GM19372 (cell line): ENCODE results near the gene CTCFL.

Source experiments
- ATAC-seq: cut with Tn5 transposase; IDR thresholded peaks from one replicate; pipeline ENCODE4 v1.9.1; 2021; ENCODE audit warnings: mild to moderate bottlenecking, low read depth, moderate library complexity; ENCODE audit not compliant: unreplicated experiment

CTCFL gene

DNA sequence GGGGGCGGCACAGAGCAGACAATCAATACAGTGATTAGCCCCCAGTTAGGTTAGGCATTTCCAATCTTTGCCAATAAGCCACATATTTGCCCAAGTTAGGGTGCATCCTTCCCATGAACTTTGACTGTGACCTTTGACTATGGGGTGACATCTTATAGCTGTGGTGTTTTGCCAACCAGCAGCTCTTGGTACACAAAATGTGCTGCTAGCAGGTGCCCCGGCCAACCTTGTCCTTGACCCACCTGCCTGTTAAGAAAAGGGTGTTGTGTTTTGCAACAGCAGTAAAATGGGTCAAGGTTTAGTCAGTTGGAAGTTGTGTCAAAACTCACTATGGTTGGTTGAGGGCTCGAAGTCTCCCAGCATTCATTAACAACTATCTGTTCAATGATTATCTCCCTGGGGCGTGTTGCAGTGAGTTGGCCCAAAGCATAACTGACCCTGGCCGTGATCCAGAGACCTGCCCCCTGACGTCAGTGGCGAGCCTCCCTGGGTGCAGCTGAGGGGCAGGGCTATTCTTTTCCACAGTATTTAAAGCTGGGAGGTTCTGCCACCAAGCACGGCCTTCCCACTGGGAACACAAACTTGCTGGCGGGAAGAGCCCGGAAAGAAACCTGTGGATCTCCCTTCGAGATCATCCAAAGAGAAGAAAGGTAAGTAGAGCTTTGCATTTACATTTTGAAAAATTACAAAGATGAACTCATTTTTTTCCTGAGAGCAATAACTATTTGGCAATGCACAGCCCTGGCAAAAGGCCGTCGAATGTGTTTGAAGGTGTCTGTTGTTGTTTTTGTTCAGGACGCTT lies 35.8 kb upstream of the CTCFL start, which contains the start of gene PCK1:
Gene PCK1 (plus strand): TSS at position 557 of the 802 bp plus-strand sequence. CDS start 302 bp downstream, outside the sequence.
- ATAC-seq: no peak

DNA sequence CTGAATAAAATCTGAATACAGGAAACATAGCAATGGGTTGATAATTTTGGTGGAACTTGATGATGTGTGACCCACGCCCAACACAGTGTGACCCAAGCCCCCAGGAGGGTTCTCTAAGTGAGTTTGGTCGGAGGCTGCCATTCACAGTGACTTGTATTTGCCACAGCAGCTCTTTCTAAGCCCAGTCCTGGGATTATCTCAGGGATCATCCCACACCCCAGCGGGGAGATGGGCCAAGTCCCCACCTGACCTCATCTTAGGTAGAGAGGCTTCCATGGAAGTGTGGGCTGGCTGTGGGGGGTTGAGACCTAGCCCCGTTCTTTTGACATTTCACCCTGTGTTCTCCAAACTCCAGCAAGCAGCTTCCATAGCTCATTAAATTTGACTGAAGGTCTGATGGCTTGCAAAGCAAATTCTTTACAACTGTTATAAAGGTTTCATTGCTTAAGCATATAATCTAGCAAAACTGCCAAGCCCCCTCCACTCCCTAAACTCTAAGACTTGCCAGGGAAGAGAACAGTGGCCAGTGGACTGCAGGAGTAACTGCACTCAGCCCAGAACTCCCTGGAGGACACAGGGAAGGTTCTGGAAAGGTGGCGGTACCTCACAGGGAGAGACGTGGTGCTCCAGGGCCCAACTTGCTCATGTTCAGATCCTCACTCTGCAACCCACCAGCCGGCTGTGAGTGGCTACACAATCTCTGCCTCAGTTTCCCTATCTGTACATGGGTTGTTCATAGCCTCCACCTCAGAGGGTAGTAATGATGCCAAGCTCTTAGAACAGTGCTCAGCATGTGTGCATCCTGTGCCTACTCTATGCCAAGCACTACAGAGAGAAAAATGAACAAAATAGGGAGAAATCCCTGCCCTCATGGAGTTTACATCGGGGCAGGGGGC lies 35.0 kb upstream of the CTCFL start:
- no peak for ATAC-seq

DNA sequence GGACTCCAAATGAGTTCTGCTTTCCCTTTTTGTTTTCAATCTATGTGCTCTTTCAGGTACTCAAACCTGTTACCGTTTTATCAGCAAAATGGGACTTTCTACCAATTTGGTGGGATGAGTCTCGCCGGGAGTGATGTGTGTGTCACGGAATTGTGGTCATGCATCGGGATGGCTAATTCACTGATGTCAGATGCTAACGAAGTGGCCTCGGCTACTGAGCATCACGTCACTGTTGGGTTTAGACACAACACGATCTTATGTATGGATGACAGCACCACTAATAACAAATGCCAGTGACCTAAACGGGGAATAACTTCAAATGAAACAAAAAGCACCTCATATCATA lies 34.3 kb upstream of the CTCFL start:
- no peak for ATAC-seq

DNA sequence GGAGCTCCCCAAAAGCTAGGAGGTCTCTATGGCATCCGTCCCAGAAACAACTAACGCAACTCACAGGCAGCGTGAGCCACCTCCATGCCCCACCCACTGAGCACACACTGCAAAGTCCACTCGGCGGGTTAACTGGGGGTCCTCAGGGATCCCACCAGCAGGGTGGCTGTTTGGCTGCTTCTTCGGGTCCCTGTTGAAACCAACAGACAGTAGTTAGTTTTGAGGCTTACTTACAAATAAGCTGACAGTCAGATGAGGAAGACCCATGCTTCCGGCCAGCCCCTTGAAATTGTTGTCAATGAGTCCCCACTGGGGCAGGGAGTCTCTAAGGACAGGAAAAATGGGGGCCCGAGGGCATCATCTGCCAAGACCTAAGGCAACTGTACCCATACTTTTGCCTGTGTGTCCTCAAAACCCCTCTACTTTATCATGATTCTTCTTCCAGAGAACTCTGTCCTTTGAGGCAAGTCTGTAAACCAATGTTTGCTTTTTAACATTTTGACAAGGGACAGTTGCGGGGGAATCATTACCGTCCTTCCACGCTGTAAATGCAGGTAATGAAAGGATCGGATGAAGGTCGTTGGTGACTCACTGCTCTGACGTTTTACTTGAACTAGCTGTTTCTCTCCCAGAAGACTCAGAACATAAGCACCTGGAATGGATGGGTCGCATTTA lies 33.8 kb upstream of the CTCFL start:
- ATAC-seq: no peak

DNA sequence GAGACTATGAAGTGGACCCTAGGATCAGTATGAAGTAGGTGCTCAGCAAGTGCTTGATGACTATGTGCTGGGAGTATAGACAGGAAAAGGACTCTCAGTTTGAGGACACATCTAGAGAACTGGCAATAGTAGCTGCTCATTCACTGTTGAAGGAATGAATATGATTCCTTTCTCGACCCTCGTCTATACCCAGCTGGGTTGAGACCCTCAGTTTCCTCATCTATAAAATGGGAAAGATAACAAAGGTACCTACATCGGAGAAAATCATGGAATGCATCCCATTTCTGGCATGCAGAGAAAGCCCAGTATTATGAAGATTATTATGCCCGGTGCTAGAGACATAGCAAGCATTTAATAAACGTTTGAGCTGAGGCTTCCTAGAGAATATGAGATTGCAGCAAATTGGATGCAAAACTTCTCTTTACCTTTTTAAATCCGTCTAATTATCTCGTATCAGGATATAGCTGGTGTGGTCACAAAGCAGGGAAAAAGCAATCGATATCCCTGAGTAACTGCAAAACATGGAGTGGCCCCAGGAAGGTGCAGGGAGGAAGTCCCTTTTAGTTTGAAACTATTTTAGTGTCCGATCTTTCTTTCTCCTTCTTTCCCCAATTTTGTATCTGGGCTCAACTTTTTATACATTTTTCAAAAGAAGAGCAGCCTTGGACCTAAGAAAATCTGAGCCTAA lies 33.1 kb upstream of the CTCFL start:
- no peak for ATAC-seq

DNA sequence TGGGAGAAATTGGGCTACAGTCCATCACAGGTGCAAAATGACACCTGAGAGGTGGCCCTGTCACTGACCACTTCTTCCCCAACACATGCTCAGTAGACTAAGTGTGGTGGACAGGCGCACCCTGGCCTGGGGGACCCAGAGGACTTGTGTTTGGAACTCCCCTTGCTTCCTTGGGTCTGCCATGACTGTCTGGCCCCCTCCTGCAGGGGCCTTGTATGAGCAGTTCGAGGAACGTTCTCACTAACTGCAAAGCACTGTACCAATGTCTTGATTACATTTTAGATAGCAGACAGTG lies 32.0 kb upstream of the CTCFL start:
- no peak for ATAC-seq

DNA sequence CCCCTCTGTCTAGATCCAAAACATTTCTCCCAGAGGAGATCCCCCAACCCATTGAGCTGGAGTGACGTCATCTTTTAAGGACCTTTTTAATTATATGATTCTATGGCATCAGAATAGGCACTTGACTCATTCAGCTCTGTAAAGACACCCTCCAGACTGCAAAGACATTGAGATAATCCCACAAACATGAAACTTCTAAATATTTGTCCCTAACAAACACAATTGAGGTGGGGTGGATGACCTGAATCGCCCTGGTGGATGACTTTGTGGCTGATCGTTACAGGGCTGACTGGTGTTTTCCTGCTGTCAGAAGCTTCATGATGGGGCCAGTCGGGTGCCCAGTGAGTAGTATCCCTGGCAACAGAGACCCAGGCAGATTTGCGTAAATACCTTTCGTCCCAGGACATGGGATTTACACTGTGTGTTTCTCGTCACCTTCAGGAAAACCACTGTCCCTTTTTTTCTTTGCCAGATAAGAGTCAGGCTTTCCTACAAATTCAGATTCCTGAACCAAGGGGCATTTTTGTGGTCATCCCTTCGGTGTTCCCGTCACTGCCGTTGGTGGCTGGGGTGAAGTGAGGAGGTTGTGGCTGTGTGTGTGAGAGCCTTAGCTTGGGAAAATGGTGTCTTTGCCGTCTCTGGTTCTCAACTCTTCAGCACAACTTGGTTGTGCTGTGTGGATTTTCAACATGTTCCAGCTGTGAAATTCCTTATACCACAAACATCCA lies 30.7 kb upstream of the CTCFL start:
- no peak for ATAC-seq

DNA sequence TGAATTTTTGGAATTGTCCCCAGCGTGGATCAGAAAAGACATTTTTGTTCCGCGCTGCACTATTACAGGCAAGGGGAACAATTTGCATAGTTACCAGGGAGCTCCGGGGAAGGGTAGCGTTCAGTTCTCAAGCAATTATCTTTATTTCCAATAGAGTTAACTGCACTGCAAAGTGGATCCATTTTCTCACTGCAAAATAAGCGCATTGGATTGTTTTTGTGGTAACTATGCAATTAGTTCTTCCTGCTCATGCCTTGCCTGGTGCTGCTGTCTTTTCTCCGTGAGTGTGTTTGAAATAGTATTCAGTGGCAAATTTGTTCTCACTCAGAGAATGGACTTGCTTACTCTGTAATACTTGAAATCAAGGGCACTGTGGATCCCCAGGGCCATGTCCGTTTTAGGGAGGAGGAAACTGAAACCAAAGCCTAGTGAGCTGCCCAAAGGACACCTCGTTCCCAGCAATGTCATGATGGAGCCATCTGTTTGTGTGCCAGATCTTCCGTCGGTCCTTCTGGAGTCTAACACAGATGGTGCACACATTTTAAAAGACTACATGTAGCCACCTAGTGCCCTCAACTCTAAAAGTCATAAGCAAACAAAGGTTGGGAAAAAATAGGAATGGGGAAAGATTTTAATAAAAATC lies 28.6 kb upstream of the CTCFL start:
- no peak for ATAC-seq

DNA sequence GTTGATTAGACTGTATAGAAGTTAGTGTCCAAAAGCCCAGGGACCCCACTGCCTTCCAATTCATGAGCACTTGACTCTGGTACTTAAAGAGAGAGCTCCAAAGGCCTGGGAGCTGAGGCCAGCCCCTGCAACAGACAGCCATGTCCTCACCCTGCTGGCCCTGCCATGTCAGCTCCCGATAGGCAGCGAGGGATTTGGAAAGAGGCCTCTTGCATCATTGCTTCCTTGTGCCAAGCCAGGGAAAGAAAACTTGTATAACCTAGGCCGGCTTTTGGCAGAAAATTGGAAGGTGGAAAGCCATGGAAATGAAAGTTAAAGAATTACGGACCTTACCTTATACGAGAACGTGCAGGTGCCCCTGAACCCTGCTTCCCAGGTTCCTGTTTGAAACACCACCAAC lies 27.5 kb upstream of the CTCFL start:
- ATAC-seq: no peak

DNA sequence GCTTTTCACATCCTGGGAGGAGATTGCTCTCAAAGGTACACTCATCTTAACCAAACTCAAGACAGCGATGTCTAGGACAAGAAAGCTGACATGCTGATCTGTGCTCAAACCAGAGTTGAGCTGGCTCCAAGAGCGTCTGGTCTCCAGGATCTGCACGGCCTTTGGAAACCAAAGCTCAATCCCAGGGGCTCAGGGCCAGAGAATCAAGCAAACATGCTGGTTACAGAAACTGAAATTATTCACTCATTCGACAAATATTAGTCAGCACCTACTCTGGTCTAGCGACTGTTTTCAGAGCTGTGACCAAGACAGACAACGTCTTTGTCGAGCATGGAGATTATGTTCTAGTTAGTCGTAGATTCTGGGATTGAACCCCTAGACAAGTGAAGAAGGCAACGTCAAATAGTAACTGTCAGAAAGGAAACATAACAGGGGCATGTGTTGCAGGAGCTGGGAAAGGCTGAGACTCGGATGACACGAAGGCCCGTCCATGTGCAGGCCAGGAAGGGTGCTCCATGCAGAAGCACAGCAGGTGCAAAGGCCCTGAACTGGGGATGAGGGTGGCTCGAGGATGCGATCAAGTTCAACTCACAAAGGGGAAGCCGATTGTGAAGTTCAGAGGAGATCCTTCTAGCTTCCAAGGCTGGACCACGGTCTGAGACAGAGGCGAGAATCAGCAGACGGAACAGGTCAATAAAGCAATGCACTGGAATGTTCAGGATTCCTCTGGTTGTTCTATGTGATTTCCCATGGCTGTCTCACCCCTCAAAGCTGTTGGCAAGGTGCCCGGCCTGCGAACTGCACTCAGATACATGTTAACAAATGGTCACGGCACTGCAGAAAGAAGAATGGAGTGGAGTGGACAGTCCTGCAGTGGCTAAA lies 23.5 kb upstream of the CTCFL start:
- no peak for ATAC-seq

DNA sequence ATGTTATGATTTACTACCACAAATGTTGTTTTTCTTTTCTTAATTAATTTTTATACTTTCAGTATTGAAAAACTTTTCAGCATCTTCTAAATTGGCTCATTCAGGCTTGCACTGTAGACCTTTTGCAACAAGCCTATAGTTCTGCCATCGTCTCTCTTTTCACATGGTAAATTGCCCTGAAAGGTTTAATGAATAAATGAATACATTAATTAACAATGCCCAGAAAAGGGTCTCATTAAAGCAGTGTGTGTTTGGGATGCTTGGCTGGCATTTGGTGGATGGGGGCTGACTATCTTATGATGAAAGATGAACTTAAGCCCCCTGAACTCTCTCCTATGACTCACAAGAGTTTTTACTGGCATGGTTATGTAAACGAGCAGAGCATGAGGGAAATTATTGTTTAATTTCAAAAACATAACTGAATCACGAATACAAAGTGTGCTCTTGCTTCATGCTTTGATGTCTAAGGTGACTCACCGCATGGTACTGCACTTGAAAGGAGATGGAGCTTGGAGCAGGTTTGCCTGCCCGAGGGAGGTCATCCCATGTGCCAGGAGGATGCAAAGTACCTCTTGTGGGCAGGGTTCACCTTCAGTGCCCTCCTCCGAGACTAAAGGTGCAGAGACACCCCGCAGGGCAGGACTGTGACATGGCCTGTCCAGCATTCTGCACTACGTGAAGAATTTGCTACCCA lies 22.2 kb upstream of the CTCFL start:
- ATAC-seq: no peak

DNA sequence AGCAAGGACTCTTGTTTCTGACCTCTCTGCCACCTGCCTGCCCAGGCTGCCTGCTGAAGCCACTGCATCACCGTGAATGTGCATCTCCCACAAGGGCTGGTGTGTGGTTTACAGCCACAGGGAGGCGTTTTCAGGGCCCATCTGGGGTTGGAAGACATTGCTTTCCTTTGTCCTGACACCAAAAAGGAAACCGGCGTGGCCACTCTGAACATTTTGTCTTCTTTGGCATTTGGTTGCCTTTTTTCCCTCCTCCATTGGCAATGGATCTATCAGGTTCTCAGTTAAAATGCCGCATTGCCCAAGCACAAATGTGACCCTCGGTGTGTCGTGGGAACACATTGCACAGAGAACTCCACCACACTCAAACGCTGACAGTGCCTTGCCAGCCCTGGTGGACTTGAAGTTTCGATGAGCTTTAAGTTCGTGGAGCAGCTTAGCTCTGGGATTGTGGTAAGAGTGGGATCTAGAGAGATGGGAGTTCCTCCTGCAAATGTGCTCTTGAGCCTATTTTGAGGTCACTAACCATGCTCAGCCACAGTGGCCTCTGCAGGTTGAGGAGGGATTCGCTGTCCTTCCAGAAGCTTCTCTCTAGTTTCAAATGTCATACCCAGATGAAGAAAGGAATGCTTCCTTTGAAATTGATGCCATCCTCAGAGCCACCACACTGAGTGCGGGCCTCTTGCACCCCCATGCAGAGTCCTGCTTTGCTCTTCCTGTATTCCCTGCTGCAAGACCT lies 21.2 kb upstream of the CTCFL start:
- ATAC-seq: no peak

DNA sequence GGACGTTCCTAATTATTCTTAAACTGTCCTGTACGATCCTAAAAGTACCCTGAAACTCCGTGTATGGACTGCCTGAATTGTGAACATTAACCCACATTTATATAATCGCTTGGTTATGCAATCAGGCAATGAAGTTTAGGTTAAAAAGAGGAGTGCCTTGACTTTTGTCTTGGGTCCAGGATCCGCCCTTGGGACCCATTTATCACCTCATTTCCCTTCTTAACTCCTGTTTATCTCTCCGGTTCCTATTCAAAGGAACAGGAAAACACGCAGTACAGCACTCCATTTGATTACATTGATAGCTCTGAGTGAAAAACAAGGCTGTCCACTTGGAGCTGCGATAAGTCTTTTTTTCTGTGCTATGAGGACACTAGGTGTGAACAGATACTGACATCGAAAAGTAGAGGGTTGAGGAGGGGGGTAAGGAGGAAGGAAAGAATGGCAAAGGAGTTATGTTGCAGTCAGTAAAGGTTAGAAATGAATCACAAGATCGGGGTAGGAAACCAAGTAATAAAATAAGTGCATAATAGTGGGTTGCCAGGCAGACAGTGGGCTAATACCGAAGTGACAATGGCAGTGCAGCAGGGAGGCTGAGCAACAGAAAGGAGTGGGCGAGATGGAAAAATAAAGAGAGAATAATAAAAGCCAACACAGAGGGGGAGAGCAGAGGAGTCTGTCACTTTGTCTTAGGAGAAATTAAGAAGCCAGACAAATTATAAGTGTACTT lies 20.1 kb upstream of the CTCFL start:
- ATAC-seq: no peak

DNA sequence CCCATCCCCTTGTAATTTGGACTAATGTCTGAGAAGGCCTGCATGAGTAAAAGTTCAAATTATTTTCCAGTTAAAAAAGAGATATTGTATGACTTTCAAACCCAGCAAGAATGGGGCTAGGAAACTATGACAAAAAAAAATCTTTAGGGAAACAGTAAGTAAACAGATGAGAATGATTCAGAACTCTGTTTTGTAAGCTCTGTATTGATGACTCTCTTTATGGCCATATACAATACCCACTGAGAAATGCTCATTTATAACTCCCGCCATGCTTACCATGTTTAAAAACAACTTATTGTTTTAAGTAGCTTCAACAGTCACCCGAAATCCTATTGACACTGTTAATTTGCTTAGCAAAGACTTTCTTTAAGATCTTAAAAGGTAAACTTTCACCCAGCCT lies 18.8 kb upstream of the CTCFL start:
- ATAC-seq: no peak

DNA sequence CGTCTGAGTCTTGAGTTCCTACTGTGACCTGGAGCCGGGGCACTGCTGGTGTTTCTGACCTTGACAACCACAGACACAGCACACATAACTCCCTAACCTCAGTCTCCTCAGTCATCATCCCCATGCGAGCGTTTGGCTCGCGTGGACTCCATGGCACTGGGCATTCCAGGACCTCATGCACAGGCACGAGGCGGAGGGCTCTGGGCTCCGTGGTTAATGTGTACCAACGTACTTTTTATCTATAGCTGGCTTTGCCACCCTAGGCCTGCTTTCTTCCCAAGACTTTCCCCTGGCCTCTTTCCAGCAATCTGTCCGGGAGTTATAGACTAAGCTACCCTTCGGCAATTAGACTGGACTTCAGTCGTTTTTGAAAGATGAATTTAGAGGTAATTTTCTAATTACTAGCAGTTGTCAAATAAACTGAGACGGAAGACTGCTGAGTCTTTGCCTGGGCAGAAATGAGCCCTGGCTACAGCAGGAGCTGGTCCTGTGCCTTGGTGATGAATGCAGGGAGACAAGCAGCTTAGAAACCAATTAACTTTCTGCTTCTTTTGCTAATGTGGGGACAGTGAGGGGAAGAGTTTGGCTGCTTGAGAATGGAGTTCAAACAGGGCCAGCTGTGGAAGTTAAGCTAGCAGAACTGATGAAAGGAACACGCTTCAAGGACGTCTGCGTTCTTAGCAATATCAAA lies 16.1 kb upstream of the CTCFL start:
- no peak for ATAC-seq

DNA sequence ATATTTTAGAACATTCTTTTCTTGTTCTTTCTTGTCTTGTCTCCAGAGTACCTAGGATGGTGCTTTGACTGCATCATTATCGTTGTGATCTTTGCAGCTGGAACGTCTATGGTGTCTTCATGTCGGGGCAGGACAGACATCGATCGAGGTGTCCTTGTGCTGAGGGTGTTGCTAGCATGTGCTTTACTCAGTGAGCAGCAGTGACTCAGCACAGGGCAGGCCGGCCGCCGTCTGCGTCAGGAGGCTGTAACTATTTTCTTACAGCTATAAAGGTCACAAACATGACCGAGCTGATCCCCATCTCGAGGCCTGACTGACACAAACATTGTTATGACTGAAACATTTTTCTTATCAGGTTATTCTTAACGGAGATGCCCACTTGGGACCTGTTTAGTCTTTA lies 14.9 kb upstream of the CTCFL start:
- ATAC-seq: no peak
